ENCODE data around the gene OPCML. TPM values are rescaled to one million over a fixed set of nuclear protein-coding genes. Genes with fewer than 3 reads are reported as not detected.

Gene OPCML
- total RNA-seq, 2 donors from 2014 or later = not detected

DNA sequence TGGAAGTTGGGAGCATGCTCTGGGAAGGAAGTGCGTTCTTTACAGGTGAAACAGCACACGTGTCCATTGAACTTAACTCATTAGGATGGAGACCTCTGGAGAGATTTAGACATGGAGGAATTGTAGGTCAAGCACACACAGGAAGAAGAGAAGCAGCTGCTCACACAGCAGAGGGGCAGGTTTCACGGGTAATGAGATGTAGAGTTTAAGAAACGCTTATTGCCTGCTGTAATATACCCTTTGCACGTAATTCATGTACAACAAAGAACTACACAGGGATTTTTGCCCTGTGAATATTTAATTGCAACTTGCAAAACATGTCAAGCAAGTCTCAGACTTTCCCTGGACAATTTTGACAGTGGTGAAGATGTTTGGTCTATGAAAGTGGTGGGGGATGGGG is 508.0 kb downstream of the OPCML start:
- no peak overlapping the region for H3K4me3 Mint-ChIP-seq
- ATAC-seq (replicated peaks) = no peak
- H3K9me3 Mint-ChIP-seq = no peaks in the 10 kb centered on the region
- H3K36me3 Mint-ChIP-seq (ENCODE audit: low read depth) = no peaks in the 10 kb centered on the region
- no peaks in the 10 kb centered on the region for H3K4me1 Mint-ChIP-seq
- H3K27me3 Mint-ChIP-seq = peaks cover 15% of the 10 kb centered on the region
- no peak overlapping the region for H3K27ac Mint-ChIP-seq

DNA sequence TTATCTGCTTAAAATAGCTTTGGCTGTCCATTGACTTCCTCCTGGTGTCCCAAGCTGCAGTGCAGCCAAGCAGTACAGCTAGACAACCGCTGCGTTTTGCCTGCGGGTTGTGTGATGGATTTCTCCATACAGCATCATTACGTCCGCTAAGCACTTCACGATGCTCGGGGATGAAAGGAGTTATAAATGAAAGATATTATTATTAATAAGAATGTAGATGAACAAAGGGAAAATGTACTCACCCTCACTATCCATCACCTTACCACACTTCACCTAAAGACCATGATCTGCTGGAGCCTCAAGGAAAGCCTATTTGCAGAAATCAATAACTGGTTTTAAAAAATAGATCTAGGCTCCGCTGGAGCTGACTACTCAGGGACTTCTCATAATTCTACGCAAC is 509.1 kb downstream of the OPCML start:
- H3K4me1 Mint-ChIP-seq = no peaks in the 10 kb centered on the region
- ATAC-seq (replicated peaks) = no peak
- no peaks in the 10 kb centered on the region for H3K36me3 Mint-ChIP-seq (ENCODE audit: low read depth)
- H3K27ac Mint-ChIP-seq = no peak overlapping the region
- peaks cover 15% of the 10 kb centered on the region for H3K27me3 Mint-ChIP-seq
- no peak overlapping the region for H3K4me3 Mint-ChIP-seq
- H3K9me3 Mint-ChIP-seq = no peaks in the 10 kb centered on the region

- Mint-ChIP-seq H3K27me3 (peaks cover 15% of the 10 kb centered on the region), H3K4me1 (no peaks in the 10 kb centered on the region), H3K36me3 (ENCODE audit: low read depth) (no peaks in the 10 kb centered on the region), H3K9me3 (no peaks in the 10 kb centered on the region), H3K27ac (no peak overlapping the region), H3K4me3 (no peak overlapping the region)
- no peak for ATAC-seq (replicated peaks)
These were observed 510.7 kb downstream of the OPCML start for GRCh38 chr11:133021553-133021952.

DNA sequence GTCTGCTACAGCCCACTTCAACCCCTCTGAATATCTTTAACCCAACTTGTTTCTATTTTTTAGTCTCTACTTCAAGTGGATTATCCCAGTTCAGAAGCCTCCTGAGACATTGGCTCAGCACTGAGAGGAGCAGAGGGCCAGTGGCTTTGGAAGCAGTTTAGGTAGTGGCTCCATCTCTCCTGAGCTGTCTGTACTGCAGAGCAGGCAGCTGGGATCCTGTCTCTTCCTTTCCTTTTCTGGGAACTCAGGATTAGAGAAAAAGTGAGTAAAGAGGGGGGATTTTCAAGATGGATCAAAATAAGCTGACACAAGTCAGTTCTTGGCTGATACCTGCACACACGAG is 512.0 kb downstream of the OPCML start:
- H3K36me3 Mint-ChIP-seq (ENCODE audit: low read depth) = no peaks in the 10 kb centered on the region
- ATAC-seq (replicated peaks) = no peak
- H3K27me3 Mint-ChIP-seq = peaks cover 11% of the 10 kb centered on the region
- H3K27ac Mint-ChIP-seq = no peak overlapping the region
- H3K4me1 Mint-ChIP-seq = no peaks in the 10 kb centered on the region
- no peaks in the 10 kb centered on the region for H3K9me3 Mint-ChIP-seq
- H3K4me3 Mint-ChIP-seq = no peak overlapping the region

- Mint-ChIP-seq H3K27ac (no peak overlapping the region), H3K27me3 (peaks cover 11% of the 10 kb centered on the region), H3K9me3 (no peaks in the 10 kb centered on the region), H3K4me3 (no peak overlapping the region), H3K4me1 (no peaks in the 10 kb centered on the region), H3K36me3 (ENCODE audit: low read depth) (no peaks in the 10 kb centered on the region)
- no peak for ATAC-seq (replicated peaks)
These were observed 512.5 kb downstream of the OPCML start for GRCh38 chr11:133019545-133020371.

GRCh38 chr11:133015457-133015856 is 516.8 kb downstream of the OPCML start:
- Mint-ChIP-seq H3K27ac (no peak overlapping the region), H3K9me3 (no peaks in the 10 kb centered on the region), H3K36me3 (ENCODE audit: low read depth) (no peaks in the 10 kb centered on the region), H3K4me1 (no peaks in the 10 kb centered on the region), H3K4me3 (no peak overlapping the region), H3K27me3 (no peaks in the 10 kb centered on the region)
- no peak for ATAC-seq (replicated peaks)

DNA sequence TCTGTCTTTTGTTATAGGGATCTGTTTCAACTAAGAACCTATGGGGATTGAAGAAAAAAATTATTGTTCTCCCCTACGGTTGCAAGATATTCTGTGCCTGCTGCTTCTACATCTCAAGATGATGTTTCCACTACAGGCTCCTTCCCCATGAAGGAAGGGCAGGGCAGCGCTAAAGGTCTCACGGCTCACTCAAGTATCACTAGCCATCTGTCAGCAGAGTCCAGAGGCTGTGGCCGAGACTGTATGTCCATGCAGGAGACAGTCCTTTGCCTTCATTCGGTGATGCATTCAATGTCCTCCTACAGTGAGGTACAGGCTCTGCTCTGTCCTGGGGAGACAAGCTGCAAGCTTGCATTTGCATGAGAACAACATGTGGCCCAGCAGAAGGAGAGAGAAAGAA is 518.0 kb downstream of the OPCML start:
- ATAC-seq (replicated peaks) = no peak
- Mint-ChIP-seq H3K9me3 (no peaks in the 10 kb centered on the region), H3K27me3 (peaks cover 9% of the 10 kb centered on the region), H3K27ac (no peak overlapping the region), H3K4me1 (no peaks in the 10 kb centered on the region), H3K4me3 (no peak overlapping the region), H3K36me3 (ENCODE audit: low read depth) (no peaks in the 10 kb centered on the region)

DNA sequence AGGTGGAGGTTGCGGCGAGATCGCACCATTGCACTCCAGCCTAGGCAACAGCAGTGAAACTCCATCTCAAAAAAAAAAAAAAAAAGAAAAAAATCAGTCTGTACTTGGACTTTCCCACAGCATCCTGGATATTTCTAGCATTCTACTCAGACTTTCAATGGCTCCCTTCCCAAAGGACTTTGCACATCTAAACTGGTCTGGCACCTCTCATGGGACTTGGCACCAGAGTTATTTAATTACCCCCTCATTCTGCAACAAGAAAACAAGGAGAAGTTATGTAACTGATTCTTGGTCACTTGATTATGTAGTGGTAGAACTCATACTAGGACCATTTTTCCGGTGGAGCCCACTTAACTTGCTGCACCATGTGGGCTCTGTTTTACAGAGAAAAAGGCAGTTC is 519.5 kb downstream of the OPCML start:
- Mint-ChIP-seq H3K27me3 (peaks cover 14% of the 10 kb centered on the region), H3K27ac (no peak overlapping the region), H3K9me3 (no peaks in the 10 kb centered on the region), H3K4me1 (no peaks in the 10 kb centered on the region), H3K36me3 (ENCODE audit: low read depth) (no peaks in the 10 kb centered on the region), H3K4me3 (no peak overlapping the region)
- ATAC-seq (replicated peaks) = no peak

DNA sequence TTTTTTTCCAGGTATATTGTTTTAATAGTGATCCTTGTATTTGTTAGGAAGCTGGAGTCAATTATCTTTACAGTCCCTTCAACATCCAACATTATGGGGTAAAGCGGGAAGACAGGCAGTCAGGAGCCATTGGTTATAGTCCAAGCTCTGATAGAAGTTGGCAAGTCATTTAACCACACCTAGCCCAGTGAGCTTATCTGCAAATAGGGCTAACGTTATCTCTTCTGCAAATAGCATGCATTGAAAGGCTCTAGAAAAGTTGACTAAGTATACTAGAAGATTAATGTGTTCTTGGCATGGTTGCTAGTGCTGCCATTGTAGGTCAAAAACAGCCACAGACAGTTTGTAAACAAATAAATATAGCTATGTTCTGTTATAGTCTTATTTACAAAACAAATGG is 520.7 kb downstream of the OPCML start:
- peaks cover 14% of the 10 kb centered on the region for H3K27me3 Mint-ChIP-seq

DNA sequence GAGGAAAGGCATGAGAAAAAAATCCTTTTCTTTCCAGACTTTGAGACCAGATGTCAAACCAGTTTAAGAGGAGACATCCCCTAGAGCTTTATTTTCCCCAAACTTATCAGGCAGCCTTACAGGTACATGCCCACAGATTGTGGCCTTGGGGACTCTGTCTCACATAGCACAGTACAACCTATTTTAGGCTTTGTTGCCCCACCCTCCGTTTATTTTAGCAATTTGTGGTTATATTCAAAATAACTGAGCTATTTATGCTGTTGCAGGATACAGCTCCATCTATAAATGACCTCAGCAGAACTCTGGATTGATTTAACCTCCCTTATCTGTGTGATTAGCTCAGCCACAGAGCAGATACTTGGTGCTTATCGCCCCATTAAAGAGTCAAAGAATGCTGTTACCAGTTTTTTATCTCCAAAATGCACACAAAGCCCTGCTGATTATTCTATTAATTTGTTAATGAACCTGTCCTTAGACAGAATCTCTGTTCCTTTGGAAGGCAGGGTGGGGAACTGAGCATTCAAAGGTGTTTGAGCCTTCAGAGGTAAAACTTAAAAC is 525.2 kb downstream of the OPCML start:
- no peaks in the 10 kb centered on the region for H3K4me1 Mint-ChIP-seq
- ATAC-seq (replicated peaks) = no peak
- H3K4me3 Mint-ChIP-seq = no peak overlapping the region

More for the DNA sequence above, 520.7 kb downstream of the OPCML start:
- Mint-ChIP-seq H3K4me3 (no peak overlapping the region), H3K4me1 (no peaks in the 10 kb centered on the region), H3K36me3 (ENCODE audit: low read depth) (no peaks in the 10 kb centered on the region), H3K27ac (no peak overlapping the region), H3K9me3 (no peaks in the 10 kb centered on the region)
- no peak for ATAC-seq (replicated peaks)

GRCh38 chr11:133004369-133004768 is 527.9 kb downstream of the OPCML start:
- Mint-ChIP-seq H3K9me3 (no peaks in the 10 kb centered on the region), H3K27me3 (peaks cover 6% of the 10 kb centered on the region), H3K4me3 (no peak overlapping the region), H3K36me3 (ENCODE audit: low read depth) (no peaks in the 10 kb centered on the region), H3K4me1 (no peaks in the 10 kb centered on the region), H3K27ac (no peak overlapping the region)
- ATAC-seq (replicated peaks) = no peak

More for the DNA sequence above, 525.2 kb downstream of the OPCML start:
- Mint-ChIP-seq H3K9me3 (no peaks in the 10 kb centered on the region), H3K27me3 (peaks cover 14% of the 10 kb centered on the region), H3K27ac (no peak overlapping the region), H3K36me3 (ENCODE audit: low read depth) (no peaks in the 10 kb centered on the region)

DNA sequence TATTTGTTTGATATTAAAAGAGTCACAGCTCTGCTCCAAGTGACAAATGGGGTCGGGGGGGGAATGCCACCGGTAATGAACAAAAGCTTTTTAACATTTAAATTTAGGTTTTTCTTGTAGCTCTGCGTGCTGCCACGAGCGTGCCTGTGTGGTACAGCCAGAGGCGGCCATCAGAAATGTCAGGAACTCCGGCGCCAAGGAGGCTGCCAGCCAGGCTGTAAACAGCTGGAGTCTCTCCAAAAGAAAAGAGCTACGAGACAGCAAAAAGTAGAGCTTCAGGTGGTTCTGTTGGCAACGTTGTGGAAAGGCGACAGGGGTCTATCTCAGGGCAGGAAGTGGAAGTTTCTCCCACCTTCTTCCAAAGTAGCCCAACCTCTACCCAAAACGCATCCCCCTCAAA is 532.8 kb downstream of the OPCML start:
- no peaks in the 10 kb centered on the region for H3K4me1 Mint-ChIP-seq
- no peak overlapping the region for H3K4me3 Mint-ChIP-seq
- no peak overlapping the region for H3K27ac Mint-ChIP-seq
- ATAC-seq (replicated peaks) = no peak
- no peaks in the 10 kb centered on the region for H3K36me3 Mint-ChIP-seq (ENCODE audit: low read depth)
- no peaks in the 10 kb centered on the region for H3K9me3 Mint-ChIP-seq
- peaks cover 10% of the 10 kb centered on the region for H3K27me3 Mint-ChIP-seq

DNA sequence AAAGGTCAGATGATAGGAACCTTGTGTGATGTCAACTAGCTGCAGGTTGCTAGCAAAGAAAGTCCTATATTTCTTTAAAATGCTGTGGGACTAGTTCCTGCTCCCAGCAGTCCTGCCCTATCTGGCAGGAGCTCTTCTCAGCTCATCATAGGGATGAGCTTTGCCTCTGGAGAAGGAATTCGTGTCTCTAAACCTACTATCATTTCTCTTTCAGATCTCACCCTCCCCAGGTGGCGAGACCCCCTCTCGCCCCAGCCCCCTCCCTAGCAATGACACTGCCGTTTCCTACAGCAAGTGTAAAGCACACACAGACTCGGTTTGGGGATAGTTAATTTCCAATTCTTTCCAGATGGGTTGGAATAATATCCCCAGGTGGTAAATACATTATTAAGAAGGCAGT is 533.3 kb downstream of the OPCML start:
- Mint-ChIP-seq H3K4me3 (no peak overlapping the region), H3K4me1 (no peaks in the 10 kb centered on the region), H3K36me3 (ENCODE audit: low read depth) (no peaks in the 10 kb centered on the region), H3K27ac (no peak overlapping the region), H3K27me3 (peaks cover 11% of the 10 kb centered on the region), H3K9me3 (no peaks in the 10 kb centered on the region)
- no peak for ATAC-seq (replicated peaks)

GRCh38 chr11:132997396-132997795 is 534.9 kb downstream of the OPCML start:
- H3K9me3 Mint-ChIP-seq = no peaks in the 10 kb centered on the region
- H3K4me1 Mint-ChIP-seq = no peaks in the 10 kb centered on the region
- no peak for ATAC-seq (replicated peaks)
- no peak overlapping the region for H3K4me3 Mint-ChIP-seq
- H3K27ac Mint-ChIP-seq = no peak overlapping the region
- peaks cover 23% of the 10 kb centered on the region for H3K27me3 Mint-ChIP-seq
- H3K36me3 Mint-ChIP-seq (ENCODE audit: low read depth) = no peaks in the 10 kb centered on the region

DNA sequence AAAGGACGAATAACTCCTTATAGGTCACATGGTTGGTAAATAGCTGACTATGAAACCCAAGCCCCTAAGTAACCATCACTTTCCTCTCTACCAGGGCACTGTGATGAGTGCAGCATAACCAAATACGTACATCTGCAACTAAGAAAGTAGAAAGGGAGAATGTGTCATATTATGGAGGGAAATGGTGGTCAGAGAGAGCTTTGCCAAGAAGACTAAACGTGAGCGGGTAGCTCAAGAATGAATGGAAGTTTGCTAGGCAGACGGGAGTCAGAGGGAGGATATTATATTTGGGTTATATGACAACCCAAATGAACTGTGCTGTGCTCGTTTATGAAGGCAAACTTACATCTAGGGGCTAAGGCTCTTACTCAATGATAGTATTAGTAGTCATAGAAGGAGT is 537.3 kb downstream of the OPCML start:
- no peak for ATAC-seq (replicated peaks)
- H3K9me3 Mint-ChIP-seq = no peaks in the 10 kb centered on the region
- no peak overlapping the region for H3K4me3 Mint-ChIP-seq
- no peak overlapping the region for H3K27ac Mint-ChIP-seq
- no peaks in the 10 kb centered on the region for H3K4me1 Mint-ChIP-seq
- no peaks in the 10 kb centered on the region for H3K36me3 Mint-ChIP-seq (ENCODE audit: low read depth)
- peaks cover 29% of the 10 kb centered on the region for H3K27me3 Mint-ChIP-seq
